Kidney glomerular epithelial cell (primary cell): Measurements from ENCODE around the gene MARCHF10.
A peak's percentile ranks its signal among the peaks of the same experiment; 100 is the strongest.
"Not testable (repeated sequence)": the region's sequence is repeated elsewhere in the genome, so short reads cannot be mapped to it uniquely, and the experiment has no call there.

Source experiments
- DNase-seq: peaks from one replicate; lab custom pipeline; 2025; lab: John Stamatoyannopoulos, UW

MARCHF10 gene

GRCh38 chr17:62786646-62787045, 21.5 kb downstream of the MARCHF10 start:
- DNase-seq: no peak

- not testable (repeated sequence) for DNase-seq
Measured at GRCh38 chr17:62785983-62786382, 22.1 kb downstream of the MARCHF10 start.

- no peak for DNase-seq
Measured at GRCh38 chr17:62782730-62783270, 25.3 kb downstream of the MARCHF10 start.

- no peak for DNase-seq
Measured at GRCh38 chr17:62781831-62782251, 26.3 kb downstream of the MARCHF10 start.

GRCh38 chr17:62781356-62781755, 26.8 kb downstream of the MARCHF10 start:
- DNase-seq: no peak

- DNase-seq: no peak
Measured at GRCh38 chr17:62780951-62781350, 27.2 kb downstream of the MARCHF10 start.

GRCh38 chr17:62780269-62780668, 27.8 kb downstream of the MARCHF10 start:
- no peak for DNase-seq

GRCh38 chr17:62778990-62779681, 29.0 kb downstream of the MARCHF10 start:
- peak; percentile 70 for DNase-seq

- DNase-seq: no peak
Measured at GRCh38 chr17:62775876-62776275, 32.2 kb downstream of the MARCHF10 start.

GRCh38 chr17:62774338-62774737, 33.8 kb downstream of the MARCHF10 start:
- DNase-seq: no peak

GRCh38 chr17:62767997-62768396, 40.1 kb downstream of the MARCHF10 start:
- no peak for DNase-seq

GRCh38 chr17:62765351-62765750, 42.8 kb downstream of the MARCHF10 start:
- no peak for DNase-seq

- no peak for DNase-seq
Measured at GRCh38 chr17:62763891-62764600, 44.1 kb downstream of the MARCHF10 start.

- no peak for DNase-seq
Measured at GRCh38 chr17:62761884-62762283, 46.2 kb downstream of the MARCHF10 start.

GRCh38 chr17:62760945-62761267, 47.2 kb downstream of the MARCHF10 start:
- no peak for DNase-seq

GRCh38 chr17:62760059-62760944, 47.8 kb downstream of the MARCHF10 start:
- no peak for DNase-seq

GRCh38 chr17:62757500-62757951, 50.6 kb downstream of the MARCHF10 start:
- DNase-seq: no peak

GRCh38 chr17:62756198-62756597, 51.9 kb downstream of the MARCHF10 start:
- DNase-seq: no peak

- DNase-seq: no peak
Measured at GRCh38 chr17:62755141-62755851, 52.8 kb downstream of the MARCHF10 start.

GRCh38 chr17:62754631-62755030, 53.5 kb downstream of the MARCHF10 start:
- DNase-seq: no peak

GRCh38 chr17:62753562-62753961, 54.6 kb downstream of the MARCHF10 start:
- DNase-seq: no peak
